HG03520 (cell line): ENCODE measurements around the gene OR56A5.
"Not testable (repeated sequence)": the region's sequence is repeated elsewhere in the genome, so short reads cannot be mapped to it uniquely, and the experiment has no call there.

Experiments
- ATAC-seq: cut with Tn5 transposase; IDR thresholded peaks from one replicate; pipeline ENCODE4 v1.9.1; 2021; ENCODE audit warnings: mild to moderate bottlenecking, moderate library complexity; ENCODE audit not compliant: unreplicated experiment

Gene OR56A5, protein sequence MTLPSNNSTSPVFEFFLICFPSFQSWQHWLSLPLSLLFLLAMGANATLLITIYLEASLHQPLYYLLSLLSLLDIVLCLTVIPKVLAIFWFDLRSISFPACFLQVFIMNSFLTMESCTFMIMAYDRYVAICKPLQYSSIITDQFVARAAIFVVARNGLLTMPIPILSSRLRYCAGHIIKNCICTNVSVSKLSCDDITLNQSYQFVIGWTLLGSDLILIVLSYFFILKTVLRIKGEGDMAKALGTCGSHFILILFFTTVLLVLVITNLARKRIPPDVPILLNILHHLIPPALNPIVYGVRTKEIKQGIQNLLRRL

DNA sequence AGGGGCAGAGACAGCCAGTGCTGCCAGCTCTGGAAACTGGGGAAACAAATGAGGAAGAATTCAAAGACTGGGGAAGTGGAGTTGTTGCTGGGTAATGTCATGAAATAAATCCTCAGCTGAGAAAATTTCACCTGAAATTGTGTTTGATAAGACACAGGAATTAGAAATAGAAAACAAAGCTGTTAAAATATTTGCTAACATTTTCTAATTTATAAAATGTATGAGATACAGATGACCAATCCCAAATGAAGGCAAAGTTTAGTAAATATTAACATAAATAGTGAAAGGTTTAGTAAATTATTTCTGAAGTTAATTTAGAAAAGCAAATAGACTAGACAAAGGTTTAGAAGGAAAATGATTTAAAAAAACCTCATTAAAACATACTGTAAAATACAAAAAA lies at the start of gene OR56A5:
OR56A5 (minus strand) TSS at position 101 of the 400 bp plus-strand sequence; CDS start at position 101, 0 bp downstream.
- no peak for ATAC-seq

DNA sequence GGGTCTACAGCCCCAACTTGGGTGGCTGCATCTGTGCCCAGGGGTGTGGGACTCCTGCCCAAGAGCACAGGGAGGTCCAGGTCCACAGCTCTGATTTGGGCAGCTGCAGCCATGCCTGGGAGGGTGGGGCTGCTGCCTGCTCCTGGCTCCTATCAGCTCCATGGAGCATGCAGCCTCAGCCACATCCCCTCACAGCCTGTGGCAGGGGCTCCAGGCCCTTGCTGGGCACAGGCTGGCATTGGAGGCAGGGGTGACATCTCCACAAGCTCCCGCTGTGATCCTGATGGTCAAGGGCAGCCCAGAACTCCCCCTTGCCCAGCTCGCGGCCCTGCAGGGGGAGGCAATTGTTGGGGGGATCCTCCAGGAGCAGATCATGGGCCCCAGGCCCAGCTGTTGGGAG lies 44.7 kb upstream of the OR56A5 start:
- no peak for ATAC-seq

DNA sequence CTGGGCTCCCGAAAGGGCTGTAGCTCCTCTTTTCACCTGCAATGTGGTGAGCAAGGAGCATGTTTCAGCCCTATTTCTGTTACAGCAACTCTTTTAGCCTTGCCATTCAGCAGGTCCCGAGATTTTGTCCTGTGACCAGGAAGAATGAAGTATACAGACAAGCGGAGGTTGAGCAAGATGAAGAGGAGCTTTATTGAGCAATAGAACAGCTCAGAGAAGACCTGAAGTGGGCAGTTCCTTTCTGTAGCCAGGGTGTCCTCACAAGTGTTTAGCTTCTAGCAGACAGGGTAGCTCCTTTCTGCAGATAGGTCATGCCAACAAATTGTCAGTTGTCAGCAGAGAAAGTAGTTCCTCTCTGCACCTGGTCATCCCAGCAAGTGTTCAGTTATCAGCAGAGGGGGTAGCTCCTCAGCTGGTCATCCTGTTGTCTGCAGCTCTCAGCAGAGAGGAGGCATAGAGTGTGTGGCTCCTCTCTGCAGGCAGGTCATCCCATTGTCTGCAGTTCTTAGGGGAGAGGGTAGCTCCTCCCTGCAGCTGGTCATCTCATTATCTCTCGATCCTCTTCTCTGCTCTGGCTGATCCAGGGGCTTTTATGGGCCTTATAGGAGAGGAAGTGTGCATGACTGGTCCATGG lies 43.9 kb upstream of the OR56A5 start:
- no peak for ATAC-seq

DNA sequence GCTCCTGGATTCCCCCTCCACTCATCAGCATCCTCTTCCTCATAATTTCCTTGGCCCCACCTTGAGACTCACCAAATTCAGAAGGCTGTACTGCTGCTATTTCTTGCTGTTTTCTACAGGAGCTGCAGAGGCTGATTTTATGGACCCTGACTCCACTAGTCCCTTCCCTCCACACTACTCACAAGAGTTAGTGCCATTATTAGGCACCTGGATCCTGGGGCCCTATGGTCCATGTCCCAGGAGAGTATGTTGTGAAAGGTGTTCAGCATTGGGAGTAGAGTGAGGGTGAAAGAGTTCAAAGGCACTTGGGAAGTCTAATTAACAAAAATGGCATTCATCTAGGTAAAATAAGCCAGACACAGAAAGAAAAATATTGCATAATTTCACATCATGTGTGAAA lies 38.6 kb upstream of the OR56A5 start, which contains the start of gene OR56A4:
OR56A4 (minus strand) TSS at position 101 of the 400 bp plus-strand sequence. CDS start 3,954 bp downstream, outside the sequence.
- no peak for ATAC-seq

DNA sequence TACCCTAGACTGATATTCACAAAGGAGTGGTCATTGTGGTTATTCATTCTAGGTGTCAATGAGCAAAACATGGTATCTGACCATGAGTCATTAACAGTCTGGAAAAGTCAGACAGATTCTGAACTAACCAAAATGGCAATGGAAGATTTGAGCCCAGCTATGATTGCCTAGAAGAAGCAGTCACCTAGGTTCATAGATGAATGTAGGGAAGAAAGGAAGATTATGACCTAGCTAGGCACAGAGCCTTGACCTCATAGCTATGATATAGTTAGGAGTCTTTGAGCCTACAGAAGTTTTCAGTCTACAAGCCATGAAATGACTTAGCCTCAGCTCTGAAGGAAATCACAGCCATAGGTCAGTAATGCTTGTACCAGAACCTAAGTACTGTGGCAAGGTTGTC lies 38.1 kb upstream of the OR56A5 start:
- ATAC-seq, result no peak

DNA sequence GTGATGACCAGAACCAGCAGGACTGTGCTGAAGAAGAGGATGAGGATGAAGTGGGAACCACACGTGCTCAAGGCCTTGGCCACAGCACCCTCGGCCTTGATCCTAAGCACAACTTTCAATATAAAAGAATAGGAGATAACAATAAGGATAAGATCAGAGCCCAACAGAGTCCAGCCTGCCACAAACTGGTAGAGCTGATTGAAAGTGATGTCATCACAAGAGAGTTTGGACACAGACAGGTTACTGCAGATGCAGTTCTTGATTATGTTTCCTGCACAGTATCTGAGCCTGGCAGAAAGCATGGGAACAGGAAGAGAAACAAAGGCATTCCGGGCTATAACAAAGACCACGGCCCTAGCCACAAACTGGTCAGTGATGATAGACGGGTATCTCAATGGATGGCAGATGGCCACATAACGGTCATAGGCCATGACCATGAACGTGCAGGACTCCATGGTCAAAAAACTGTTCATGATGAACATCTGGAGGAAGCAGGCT lies 34.0 kb upstream of the OR56A5 start:
- no peak for ATAC-seq

DNA sequence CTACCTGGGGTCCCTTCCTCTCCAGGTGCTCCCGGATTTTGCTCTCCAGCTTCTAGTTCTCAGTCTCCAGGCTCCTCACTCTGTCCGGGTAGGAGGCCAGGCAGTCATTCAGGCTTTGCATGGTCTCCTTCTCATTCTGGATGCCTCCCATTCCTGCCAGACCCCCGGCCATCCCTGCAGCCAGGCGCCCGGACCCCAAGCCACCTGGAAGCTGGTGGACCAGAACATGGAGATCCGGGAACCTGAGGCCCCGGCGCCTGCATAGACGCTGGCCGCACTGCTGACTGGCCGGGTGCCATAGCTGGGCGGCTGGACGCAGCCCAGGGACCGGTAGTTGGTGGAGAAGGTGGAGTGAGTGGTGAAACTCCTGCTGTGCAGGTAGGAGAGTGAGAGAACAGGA lies 26.5 kb upstream of the OR56A5 start:
- ATAC-seq, result no peak

DNA sequence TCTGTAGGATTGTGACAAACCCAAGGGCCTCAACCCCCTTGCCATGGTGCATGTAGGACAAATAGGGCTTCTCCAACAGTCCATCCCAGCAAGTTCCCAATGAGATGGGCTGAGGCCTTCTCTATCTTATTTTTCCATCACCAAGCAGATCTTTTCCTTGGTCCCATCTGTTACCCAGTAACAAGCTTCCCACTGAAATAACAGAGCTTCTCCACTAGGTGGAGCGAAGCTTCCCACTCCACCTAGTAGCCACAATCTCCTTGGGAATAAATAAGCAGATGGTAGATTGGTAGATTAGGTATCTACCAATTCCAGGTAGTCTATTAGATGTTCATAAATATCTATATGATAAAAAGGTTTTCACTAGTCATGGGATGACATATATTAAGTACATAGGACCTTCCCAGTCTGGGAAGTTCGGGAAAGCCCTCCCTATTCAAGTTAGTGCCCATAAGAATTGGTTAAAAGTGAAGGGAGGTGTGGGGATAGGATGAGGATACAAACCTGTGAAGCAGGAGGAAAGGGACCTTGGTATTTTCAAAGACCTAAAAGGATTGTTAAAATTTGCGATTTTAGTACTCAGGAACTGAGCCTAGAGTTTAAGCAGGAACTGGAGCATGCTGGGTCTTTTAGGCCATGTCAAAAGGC lies 24.4 kb upstream of the OR56A5 start:
- ATAC-seq, result no peak

DNA sequence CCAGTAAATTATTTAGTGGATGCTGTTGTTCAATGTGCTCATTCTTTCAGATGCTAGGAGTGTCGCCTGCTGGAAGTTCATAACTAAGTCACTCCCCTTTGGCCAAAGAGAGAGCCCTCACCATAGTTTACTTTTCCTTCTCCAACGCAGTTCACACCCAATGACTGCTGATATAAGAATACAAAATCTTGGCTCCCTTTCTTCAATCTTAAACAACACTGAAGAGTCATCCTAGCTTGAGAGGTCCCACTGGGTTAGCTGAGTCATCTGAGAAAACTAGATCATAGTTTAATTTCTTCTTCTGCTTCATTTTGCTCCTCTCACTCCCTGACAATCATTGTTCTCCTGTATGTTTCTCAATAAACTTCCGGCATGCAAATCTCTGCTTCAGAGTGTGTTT lies 23.9 kb upstream of the OR56A5 start:
- no peak for ATAC-seq

DNA sequence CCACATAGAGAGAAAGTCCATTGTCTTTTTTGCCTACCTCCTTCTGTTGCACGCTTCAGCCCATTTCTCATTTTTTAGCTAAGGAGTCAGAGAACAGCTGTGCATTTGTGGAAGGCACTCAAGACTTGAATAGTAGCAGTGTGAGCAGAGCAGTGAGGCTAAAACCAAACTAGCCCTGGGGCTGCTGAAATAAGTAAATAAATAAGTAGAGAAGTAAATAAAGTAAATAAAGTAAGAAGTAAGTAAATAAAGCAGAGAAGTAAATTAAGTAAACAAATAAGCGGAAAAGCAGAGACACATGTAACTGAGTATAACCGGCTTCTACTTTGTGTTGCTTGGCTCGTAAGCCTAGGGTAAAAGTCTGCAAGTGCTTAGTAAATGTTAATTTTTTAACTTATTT lies 20.9 kb upstream of the OR56A5 start:
- no peak for ATAC-seq

DNA sequence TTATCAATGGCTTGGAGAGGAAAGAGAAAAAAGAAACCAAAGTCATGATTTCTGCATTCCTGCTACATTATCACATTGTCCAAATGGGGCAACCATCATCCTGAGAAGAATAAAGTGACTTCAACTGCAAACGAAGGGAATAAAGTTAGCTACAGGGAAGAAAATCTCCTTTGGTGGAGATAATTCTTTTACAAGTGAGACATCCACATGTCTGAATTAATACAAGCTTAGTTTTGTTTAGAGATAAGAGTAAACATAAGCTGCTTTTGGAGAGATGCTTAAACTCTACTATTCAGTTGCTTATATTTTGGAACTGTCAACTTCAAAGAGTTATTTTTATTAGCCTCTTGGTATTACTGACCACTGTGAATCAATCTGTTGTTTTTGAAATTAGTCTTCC lies 18.6 kb upstream of the OR56A5 start, which contains the start of gene OR52L1:
OR52L1 (minus strand) TSS at position 101 of the 400 bp plus-strand sequence; CDS start at position 46, 55 bp downstream.
- no peak for ATAC-seq

DNA sequence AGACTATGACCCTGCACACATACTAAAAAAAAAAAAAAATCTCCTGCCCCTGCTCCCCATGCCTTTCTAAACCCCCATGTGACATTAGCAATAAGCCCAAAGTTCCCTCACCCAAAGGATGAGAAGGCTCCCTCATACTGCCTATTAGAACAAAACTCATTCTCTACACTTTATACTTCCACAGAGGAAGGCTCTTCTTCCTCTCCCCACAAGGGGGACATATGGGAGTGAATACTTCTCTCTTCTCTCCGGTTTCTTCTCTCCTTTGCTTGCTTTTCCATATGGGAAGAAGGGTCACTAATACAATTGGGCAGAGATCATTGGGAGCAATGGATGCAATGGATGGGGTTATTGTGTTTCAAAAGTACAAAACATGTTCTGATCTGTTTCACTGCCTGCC lies 15.1 kb upstream of the OR56A5 start:
- ATAC-seq, result no peak

DNA sequence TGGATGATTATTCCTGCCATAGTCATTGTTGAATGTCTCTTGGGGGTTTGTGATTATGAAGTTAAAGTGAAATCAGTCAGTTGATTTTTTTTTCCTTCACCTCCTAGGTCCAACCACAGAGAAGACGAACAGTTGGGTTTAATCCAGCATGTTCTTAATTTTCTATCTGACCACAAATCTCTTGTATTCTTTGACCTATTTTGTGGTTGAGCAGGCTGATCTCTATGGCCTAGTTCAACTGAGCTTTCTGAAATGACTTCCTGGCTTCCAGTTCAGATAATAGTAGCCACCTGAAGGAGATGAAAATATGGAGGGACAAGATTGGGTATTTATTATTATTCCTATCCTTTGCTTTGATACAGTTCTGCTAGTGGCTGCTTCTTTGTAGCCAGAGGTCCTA lies 5.2 kb upstream of the OR56A5 start:
- no peak for ATAC-seq

DNA sequence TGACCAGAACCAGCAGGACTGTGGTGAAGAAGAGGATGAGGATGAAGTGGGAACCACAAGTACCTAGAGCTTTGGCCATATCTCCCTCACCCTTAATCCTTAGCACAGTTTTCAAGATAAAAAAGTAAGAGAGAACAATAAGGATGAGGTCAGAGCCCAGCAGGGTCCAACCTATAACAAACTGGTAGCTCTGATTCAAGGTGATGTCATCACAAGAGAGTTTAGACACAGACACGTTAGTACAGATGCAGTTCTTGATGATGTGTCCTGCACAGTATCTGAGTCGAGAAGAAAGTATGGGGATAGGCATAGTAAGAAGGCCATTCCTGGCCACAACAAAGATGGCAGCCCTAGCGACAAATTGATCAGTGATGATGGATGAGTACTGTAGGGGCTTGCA lies 586 bp downstream of the OR56A5 start:
- no peak for ATAC-seq

DNA sequence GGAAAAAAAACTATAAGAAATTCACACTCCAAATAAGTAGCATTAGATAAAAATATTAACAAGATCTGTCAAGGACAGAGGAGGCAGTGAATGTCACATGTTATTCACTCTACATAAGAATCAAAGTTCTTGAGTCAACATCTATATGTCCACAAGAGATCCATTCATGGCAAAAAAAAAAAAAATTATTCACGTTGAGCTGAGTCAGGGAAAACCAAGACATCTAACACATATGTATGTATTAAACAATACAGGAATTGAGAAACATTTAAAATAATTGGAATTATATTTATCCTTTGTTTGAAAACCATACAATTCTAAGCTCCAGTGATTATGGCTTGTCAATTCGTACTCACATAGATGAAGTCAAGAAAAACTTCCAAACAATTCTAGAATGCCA lies 1.3 kb downstream of the OR56A5 start:
- ATAC-seq, result no peak

DNA sequence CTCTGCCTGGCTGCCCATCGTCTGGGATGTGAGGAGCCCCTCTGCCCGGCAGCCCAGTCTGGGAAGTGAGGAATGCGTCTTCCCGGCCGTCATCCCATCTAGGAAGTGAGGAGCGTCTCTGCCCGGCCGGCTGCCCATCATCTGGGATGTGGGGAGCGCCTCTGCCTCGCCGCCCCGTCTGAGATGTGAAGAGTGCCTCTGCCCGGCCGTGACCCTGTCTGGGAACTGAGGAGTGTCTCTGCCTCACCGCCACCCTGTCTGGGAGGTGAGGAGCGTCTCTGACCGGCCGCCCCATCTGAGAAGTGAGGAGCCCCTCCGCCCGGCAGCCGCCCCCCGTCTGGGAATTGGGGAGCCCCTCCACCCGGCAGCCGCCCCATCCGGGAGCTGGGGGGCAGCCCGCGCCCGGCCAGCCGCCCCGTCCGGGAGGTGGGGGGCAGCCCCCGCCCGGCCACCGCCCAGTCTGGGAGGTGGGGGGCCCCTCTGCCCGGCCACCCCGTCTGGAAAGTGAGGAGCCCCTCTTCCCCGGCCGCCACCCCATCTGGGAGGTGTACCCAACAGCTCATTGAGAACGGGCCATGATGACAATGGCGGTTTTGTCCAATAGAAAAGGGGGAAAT lies 7.5 kb downstream of the OR56A5 start:
- not testable (repeated sequence) for ATAC-seq

DNA sequence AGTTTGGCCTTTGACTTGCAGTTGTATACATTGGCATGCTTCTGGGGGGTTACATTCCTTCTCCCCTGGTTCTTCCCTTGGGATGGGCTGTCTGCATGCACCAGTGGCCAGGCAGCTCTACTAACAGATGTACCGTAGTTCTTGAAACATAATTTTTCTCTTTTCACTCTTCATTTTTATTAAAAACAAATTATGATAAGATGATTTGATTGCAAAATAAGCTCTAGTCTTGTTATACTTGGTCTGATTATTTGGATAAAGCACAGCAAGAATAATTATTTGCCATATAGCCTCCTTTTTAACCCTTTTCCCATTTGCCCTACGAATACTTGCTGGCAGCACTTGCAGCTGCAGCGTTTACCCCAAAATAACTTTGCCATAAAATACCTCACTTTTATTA lies 12.7 kb downstream of the OR56A5 start:
- no peak for ATAC-seq

DNA sequence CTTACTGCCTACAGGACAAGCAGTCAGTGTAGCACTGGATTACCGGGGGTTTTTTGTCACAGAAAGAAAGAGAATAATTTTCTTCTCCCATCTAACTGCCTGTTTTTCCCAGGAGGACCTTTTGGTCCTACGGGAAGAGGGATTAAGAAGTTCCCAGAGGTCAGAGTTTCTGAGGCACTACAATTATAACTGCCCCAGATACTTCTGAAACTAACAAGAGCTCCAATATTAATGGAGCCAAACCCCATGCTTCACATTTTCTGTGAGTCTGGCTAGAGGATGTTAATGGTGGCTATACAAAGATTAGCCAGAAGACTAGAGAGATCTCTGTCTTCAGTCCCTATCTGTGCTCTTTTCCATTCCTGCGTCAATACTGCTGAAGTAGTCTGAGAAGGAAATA lies 26.3 kb downstream of the OR56A5 start, which contains the start of gene OR56A3:
OR56A3 (plus strand) TSS at position 301 of the 400 bp plus-strand sequence. CDS start 5,096 bp downstream, outside the sequence.
- ATAC-seq, result no peak

DNA sequence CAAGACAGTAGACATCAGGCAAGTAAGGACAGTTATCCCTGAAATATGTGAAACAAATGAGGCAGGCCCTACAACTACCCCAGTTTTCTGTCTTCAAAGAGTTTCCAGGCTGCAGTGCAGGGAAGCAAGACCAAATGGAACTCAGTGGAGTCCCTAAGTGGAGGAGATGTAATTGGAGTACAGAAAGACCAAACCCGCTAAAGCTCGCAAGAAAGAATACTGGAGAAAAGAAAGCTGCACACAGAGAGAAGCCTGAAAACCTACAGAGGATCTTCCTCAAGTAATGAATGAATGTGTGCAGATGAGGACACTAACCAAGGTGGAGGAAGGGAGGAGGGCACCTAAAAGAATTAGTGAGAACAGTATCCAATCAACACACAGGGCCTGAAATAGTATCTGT lies 27.5 kb downstream of the OR56A5 start:
- ATAC-seq, result no peak

DNA sequence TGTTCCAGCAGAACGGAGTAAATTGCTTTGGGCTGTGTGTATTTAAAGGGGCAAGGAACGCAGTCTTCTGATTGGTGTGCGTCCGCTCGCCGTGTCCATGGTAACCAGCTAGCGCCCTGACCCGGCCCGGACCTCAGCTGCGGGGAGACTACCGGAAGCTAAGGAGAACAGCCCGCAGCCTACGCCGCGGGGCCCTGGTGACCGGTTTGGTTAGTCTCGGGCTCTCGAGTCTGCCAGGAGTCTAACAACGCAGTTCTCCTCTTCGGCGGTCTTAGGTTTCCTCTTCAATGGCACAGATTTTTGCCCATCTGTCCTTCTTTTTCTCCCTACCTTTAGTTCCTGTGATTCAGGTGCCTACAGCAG lies 29.7 kb downstream of the OR56A5 start:
- no peak for ATAC-seq

DNA sequence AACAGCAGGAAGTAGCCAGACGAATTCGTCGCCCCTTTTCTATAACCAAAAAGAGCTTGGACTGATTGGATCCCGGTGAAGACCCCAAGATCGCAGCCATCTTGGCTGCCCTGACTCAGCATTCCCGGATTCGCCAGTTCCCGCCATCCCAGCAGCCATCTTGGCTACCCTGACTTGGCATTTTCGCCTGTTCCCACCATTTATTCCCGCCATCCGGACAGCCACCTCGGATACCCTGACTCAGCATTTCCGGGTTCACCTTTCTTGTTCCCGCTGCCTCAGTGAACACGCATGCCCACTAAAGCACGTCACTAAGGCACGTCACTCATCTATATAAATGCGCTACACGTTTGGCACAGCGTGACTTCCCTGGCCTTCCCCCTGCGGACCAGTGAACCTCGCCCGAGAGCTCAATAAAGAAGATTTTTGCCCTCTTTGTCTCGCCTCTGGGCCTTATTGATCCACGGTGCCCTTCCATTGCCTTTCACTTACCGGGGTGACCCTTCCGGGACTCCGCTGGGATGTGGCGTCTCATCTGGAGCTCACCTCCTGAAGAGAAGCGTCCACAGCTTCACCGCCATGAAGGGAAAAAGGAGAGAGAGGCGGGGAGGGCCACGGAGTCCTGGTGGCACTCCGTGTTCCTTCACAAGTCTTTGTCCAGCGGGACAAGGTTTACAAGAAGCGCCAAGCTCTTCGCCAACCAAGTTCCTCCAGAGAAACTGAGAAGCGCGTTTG lies 30.3 kb downstream of the OR56A5 start:
- ATAC-seq, result no peak
